H9 (cell line): Measurements from ENCODE around the gene SERPINA9. TPM values are rescaled to one million over a fixed set of nuclear protein-coding genes. Genes with fewer than 3 reads are reported as not detected.

Experiments
- DNase-seq: peaks from one replicate; pipeline ENCODE4 v3.0.0-alpha.2; 2017
- H2AFZ ChIP-seq: one replicate; pipeline ENCODE4 v1.6.1; 2013; ENCODE audit warnings: mild to moderate bottlenecking, low read length, control low read depth, moderate library complexity
- H2AK5ac ChIP-seq: 2 replicates; pipeline ENCODE4 v1.6.1; 2013; ENCODE audit warnings: low read length, control low read depth, mixed read lengths; ENCODE audit not compliant: insufficient read length
- H2BK120ac ChIP-seq: one replicate; pipeline ENCODE4 v1.6.1; 2013; ENCODE audit warnings: low read depth, mild to moderate bottlenecking, low read length, control low read depth, inconsistent platforms; ENCODE audit not compliant: poor library complexity, severe bottlenecking
- H2BK12ac ChIP-seq: 2 replicates; pipeline ENCODE4 v1.6.1; 2013; ENCODE audit warnings: low read length, control low read depth, mixed read lengths, low read depth; ENCODE audit not compliant: insufficient read length
- H2BK15ac ChIP-seq: 2 replicates; pipeline ENCODE4 v1.6.1; 2013; ENCODE audit warnings: low read depth, low read length, control low read depth
- H2BK20ac ChIP-seq: one replicate; pipeline ENCODE4 v1.6.1; 2013; ENCODE audit warnings: low read depth, mild to moderate bottlenecking, low read length, control low read depth, inconsistent platforms; ENCODE audit not compliant: poor library complexity, severe bottlenecking
- H2BK5ac ChIP-seq: 2 replicates; pipeline ENCODE4 v1.6.1; 2013; ENCODE audit warnings: low read length, control low read depth, mixed read lengths; ENCODE audit not compliant: insufficient read length
- H3K14ac ChIP-seq: 2 replicates; pipeline ENCODE4 v1.6.1; 2013; ENCODE audit warnings: low read length, control low read depth; ENCODE audit not compliant: insufficient read depth
- H3K18ac ChIP-seq: 2 replicates; pipeline ENCODE4 v1.6.1; 2013; ENCODE audit warnings: low read depth, mild to moderate bottlenecking, mixed read lengths, low read length, control low read depth; ENCODE audit not compliant: insufficient read length
- H3K23ac ChIP-seq: 2 replicates; pipeline ENCODE4 v1.6.1; 2013; ENCODE audit warnings: low read length, control low read depth, mixed read lengths, low read depth; ENCODE audit not compliant: insufficient read length
- H3K23me2 ChIP-seq: 2 replicates; pipeline ENCODE4 v1.6.1; 2013; ENCODE audit warnings: low read depth, mild to moderate bottlenecking, mixed read lengths, low read length, control low read depth; ENCODE audit not compliant: insufficient read length, poor library complexity, severe bottlenecking
- H3K27ac ChIP-seq: 2 replicates; pipeline ENCODE4 v1.5.1; 2013; ENCODE audit warnings: low read length, control low read depth, mixed read lengths, low read depth; ENCODE audit not compliant: insufficient read length
- H3K27me3 ChIP-seq: 2 replicates; pipeline ENCODE4 v1.6.1; 2013; ENCODE audit warnings: low read length, control low read depth, inconsistent platforms; ENCODE audit not compliant: insufficient read depth
- H3K4ac ChIP-seq: 2 replicates; pipeline ENCODE4 v1.6.1; 2013; ENCODE audit warnings: low read depth, mild to moderate bottlenecking, control low read depth, inconsistent platforms, low read length, moderate library complexity
- H3K4me1 ChIP-seq: 2 replicates; pipeline ENCODE4 v1.6.1; 2013; ENCODE audit warnings: low read length, control low read depth, inconsistent platforms; ENCODE audit not compliant: insufficient read depth
- H3K4me2 ChIP-seq: 2 replicates; pipeline ENCODE4 v1.6.1; 2013; ENCODE audit warnings: low read length, control low read depth, mixed read lengths; ENCODE audit not compliant: insufficient read length, insufficient read depth
- H3K56ac ChIP-seq: 2 replicates; pipeline ENCODE4 v1.6.1; 2013; ENCODE audit warnings: low read depth, mild to moderate bottlenecking, mixed read lengths, low read length, control low read depth; ENCODE audit not compliant: insufficient read length
- H3K79me1 ChIP-seq: 2 replicates; pipeline ENCODE4 v1.6.1; 2013; ENCODE audit warnings: low read depth, mild to moderate bottlenecking, moderate library complexity, low read length, control low read depth, inconsistent platforms; ENCODE audit not compliant: insufficient read depth, poor library complexity, severe bottlenecking
- H3K79me2 ChIP-seq: 2 replicates; pipeline ENCODE4 v1.6.1; 2013; ENCODE audit warnings: low read length, control low read depth, inconsistent platforms; ENCODE audit not compliant: insufficient read depth
- H3K9ac ChIP-seq: 2 replicates; pipeline ENCODE4 v1.6.1; 2013; ENCODE audit warnings: low read length, control low read depth, mixed read lengths; ENCODE audit not compliant: insufficient read length; ENCODE audit errors: extremely low read depth
- H3K9me3 ChIP-seq: one replicate; pipeline ENCODE4 v1.6.1; 2013; ENCODE audit warnings: low read depth, low read length, inconsistent platforms; ENCODE audit not compliant: control insufficient read depth
- H3T11ph ChIP-seq: one replicate; pipeline ENCODE4 v1.6.1; 2013; ENCODE audit warnings: mild to moderate bottlenecking, low read length, control low read depth, inconsistent platforms
- H4K20me1 ChIP-seq: one replicate; pipeline ENCODE4 v1.6.1; 2013; ENCODE audit not compliant: control insufficient read depth, insufficient read length, insufficient read depth
- H4K5ac ChIP-seq: 2 replicates; pipeline ENCODE4 v1.6.1; 2013; ENCODE audit warnings: low read depth, mild to moderate bottlenecking, mixed read lengths, low read length, control low read depth; ENCODE audit not compliant: insufficient read length
- H4K8ac ChIP-seq: replicated peaks from 2 replicates; pipeline ENCODE4 v1.6.1; 2013; ENCODE audit warnings: low read length, control low read depth, mixed read lengths, low read depth; ENCODE audit not compliant: insufficient read length
- H4K91ac ChIP-seq: 2 replicates; pipeline ENCODE4 v1.6.1; 2013; ENCODE audit warnings: low read depth, mild to moderate bottlenecking, moderate library complexity, mixed read lengths, low read length, control low read depth; ENCODE audit not compliant: insufficient read length
- H3K27ac Mint-ChIP-seq, 3 experiments: 2 replicates in 2 of 3; 3 replicates in 1 of 3; pipeline ENCODE4 v1.8.0; 2020 to 2021; ENCODE audit warnings: mixed read lengths in 3 of 3, mild to moderate bottlenecking in 1 of 3, moderate library complexity in 1 of 3
- H3K27me3 Mint-ChIP-seq: 2 replicates; pipeline ENCODE4 v1.8.0; 2021; ENCODE audit warnings: low read depth, mild to moderate bottlenecking, moderate library complexity, mixed read lengths
- H3K36me3 Mint-ChIP-seq, 3 experiments: 2 replicates in 2 of 3; 3 replicates in 1 of 3; pipeline ENCODE4 v1.8.0; 2020 to 2021; ENCODE audit warnings: low read depth in 3 of 3, mixed read lengths in 3 of 3; ENCODE audit not compliant: insufficient read depth in 1 of 3
- H3K4me1 Mint-ChIP-seq, 2 experiments: 2 replicates each; pipeline ENCODE4 v1.8.0; 2020; ENCODE audit warnings: mixed read lengths in 2 of 2
- H3K4me3 Mint-ChIP-seq, 2 experiments: 2 replicates in 1 of 2; 3 replicates in 1 of 2; pipeline ENCODE4 v1.8.0; 2020 to 2021; ENCODE audit warnings: mild to moderate bottlenecking in 2 of 2, mixed read lengths in 2 of 2, moderate library complexity in 1 of 2
- H3K9me3 Mint-ChIP-seq, 2 experiments: 2 replicates in 1 of 2; 3 replicates in 1 of 2; pipeline ENCODE4 v1.8.0; 2020; ENCODE audit warnings: mild to moderate bottlenecking in 2 of 2, mixed read lengths in 2 of 2, moderate library complexity in 1 of 2
- CTCF ChIP-seq: fragments of 200-600 bp; sonication (generic); conservative IDR thresholded peaks from 3 replicates; pipeline ENCODE4 v1.8.0; 2021; ENCODE audit warnings: antibody characterized with exemption, mild to moderate bottlenecking
- WGBS: extraction: QIAGEN DNeasy Blood & Tissue Kit; methylation state at CpG from one replicate; pipeline ENCODE4 v1.1.7; 2013; ENCODE audit warnings: missing lambda C conversion rate, low lambda C conversion rate, mixed read lengths; ENCODE audit not compliant: insufficient read length; ENCODE audit errors: extremely low coverage; 5-methylcytosine and 5-hydroxymethylcytosine counted together
- total RNA-seq: library from RNA; stranded (reverse); gene quantifications from 2 replicates; pipeline ENCODE4 v1.2.1, GENCODE V29; 2021

The SERPINA9 gene
- total RNA-seq, 1 experiment from 2014 or later, result not detected

- Histone ChIP-seq H3K56ac (no peak overlapping the region), H3K4ac (no peak overlapping the region), H3K23ac (no peak overlapping the region), H2BK5ac (no peak overlapping the region), H4K20me1 (no peaks in the 10 kb centered on the region), H3K79me2 (no peaks in the 10 kb centered on the region), H3K27ac (no peak overlapping the region), H3K18ac (no peak overlapping the region), H3K9ac (no peak overlapping the region), H2AK5ac (no peak overlapping the region), H2BK20ac (no peak overlapping the region), H3T11ph (no peak overlapping the region), H3K4me1 (peaks cover 12% of the 10 kb centered on the region; the same call in 1 of the 2 replicates), H2BK12ac (no peak overlapping the region), H2BK120ac (no peak overlapping the region), H4K8ac (no peak overlapping the region), H3K23me2 (no peaks in the 10 kb centered on the region), H4K5ac (no peak overlapping the region), H2BK15ac (no peak overlapping the region), H3K79me1 (no peaks in the 10 kb centered on the region), H3K4me2 (peak overlapping the region; percentile 48), H3K9me3 (no peaks in the 10 kb centered on the region), H3K27me3 (no peaks in the 10 kb centered on the region), H4K91ac (no peak overlapping the region), H2AFZ (no peak overlapping the region), H3K14ac (no peak overlapping the region)
- Mint-ChIP-seq H3K9me3 (peaks cover 18 to 30% of the 10 kb centered on the region in 2 experiments), H3K4me3 (no peak overlapping the region; a peak in 1 of 5 replicates), H3K27ac (no peak overlapping the region; a peak in 2 of 7 replicates), H3K27me3 (peaks cover 11% of the 10 kb centered on the region), H3K4me1 (peaks cover 42 to 44% of the 10 kb centered on the region in 2 experiments), H3K36me3 (peaks cover 0 to 20% (median 13%) of the 10 kb centered on the region in 3 experiments; a peak in 5 of 7 replicates)
- TF ChIP-seq CTCF, result no peak
- no CpG with 5 or more reads among the region's 3 CpGs for WGBS
- DNase-seq, result no peak
Measured at GRCh38 chr14:94451826-94452225, 24.2 kb downstream of the SERPINA9 start.
